ENCODE data around the gene HMG20B.

Gene HMG20B

DNA sequence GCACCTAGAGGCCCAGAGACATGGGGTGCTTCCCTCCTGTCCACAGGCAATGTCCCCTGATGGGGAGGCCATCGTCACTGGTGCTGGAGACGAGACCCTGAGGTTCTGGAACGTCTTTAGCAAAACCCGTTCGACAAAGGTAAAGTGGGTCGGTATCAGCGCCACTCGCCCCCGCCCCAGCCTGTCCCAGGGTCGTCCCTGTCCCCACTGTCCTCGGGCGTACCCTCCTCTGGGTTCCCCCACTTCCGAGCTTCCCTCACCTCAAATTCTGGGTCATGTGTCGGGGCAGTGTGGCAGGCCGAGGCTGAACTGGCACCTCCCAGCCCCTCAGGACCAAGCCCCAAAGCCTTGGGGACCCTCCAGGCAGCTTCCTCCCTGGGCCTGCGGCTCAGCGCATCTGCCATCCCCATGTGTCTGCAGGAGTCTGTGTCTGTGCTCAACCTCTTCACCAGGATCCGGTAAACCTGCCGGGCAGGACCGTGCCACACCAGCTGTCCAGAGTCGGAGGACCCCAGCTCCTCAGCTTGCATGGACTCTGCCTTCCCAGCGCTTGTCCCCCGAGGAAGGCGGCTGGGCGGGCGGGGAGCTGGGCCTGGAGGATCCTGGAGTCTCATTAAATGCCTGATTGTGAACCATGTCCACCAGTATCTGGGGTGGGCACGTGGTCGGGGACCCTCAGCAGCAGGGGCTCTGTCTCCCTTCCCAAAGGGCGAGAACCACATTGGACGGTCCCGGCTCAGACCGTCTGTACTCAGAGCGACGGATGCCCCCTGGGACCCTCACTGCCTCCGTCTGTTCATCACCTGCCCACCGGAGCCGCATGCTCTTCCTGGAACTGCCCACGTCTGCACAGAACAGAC, 38.1 kb upstream of the HMG20B start:
- no peak for ATAC-seq
- H3K27ac Mint-ChIP-seq, result no peak overlapping the region
- H3K9me3 Mint-ChIP-seq, result no peaks in the 10 kb centered on the region
- peaks cover 56% of the 10 kb centered on the region for H3K36me3 Mint-ChIP-seq
- H3K4me3 Mint-ChIP-seq, result no peak overlapping the region
- H3K4me1 Mint-ChIP-seq, result no peaks in the 10 kb centered on the region
- H3K27me3 Mint-ChIP-seq, result no peaks in the 10 kb centered on the region

DNA sequence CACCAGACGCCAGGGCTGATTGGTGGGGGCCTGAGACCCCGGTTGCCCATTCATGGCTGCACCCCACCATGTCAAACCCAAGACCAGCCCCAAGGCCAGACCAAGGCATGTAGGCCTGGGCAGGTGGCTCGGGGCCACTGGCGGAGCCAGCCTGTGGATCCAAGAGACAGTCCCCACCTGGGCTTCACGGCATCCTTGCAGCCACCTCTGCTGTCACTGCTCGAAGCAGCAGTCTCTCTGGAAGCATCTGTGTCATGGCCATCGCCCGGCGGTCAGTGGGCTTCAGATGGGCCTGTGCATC, 37.6 kb upstream of the HMG20B start:
- Mint-ChIP-seq H3K4me1 (no peaks in the 10 kb centered on the region), H3K9me3 (no peaks in the 10 kb centered on the region), H3K27me3 (no peaks in the 10 kb centered on the region), H3K36me3 (peaks cover 59% of the 10 kb centered on the region), H3K27ac (no peak overlapping the region), H3K4me3 (no peak overlapping the region)
- no peak for ATAC-seq

DNA sequence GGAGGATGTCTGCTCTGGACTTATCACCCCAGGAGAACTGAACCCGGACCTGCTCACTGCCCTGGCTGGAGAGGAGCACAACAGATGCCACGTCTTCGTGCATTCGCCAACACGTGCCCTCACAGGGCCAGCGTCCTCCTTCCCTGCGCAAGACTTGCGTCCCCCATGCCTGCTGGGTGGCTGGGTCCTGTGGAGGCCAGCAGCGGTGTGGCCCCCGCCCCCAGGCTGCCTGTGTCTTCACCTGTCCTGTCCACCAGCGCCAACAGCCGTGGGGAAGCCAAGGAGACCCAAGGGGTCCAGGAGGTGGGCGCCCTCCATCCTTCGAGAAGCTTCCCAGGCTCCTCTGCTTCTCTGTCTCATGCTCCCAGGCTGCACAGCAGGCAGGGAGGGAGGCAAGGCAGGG, 37.2 kb upstream of the HMG20B start:
- Mint-ChIP-seq H3K36me3 (peaks cover 59% of the 10 kb centered on the region), H3K4me1 (no peaks in the 10 kb centered on the region), H3K9me3 (no peaks in the 10 kb centered on the region), H3K27ac (no peak overlapping the region), H3K4me3 (no peak overlapping the region), H3K27me3 (no peaks in the 10 kb centered on the region)
- no peak for ATAC-seq

- no peaks in the 10 kb centered on the region for H3K27me3 Mint-ChIP-seq
- H3K4me3 Mint-ChIP-seq, result no peak overlapping the region
- H3K4me1 Mint-ChIP-seq, result no peaks in the 10 kb centered on the region
- peaks cover 59% of the 10 kb centered on the region for H3K36me3 Mint-ChIP-seq
- ATAC-seq, result no peak
- H3K9me3 Mint-ChIP-seq, result no peaks in the 10 kb centered on the region
- no peak overlapping the region for H3K27ac Mint-ChIP-seq
Observed at GRCh38 chr19:3535981-3536380, 36.8 kb upstream of the HMG20B start.

GRCh38 chr19:3536429-3537100, 36.2 kb upstream of the HMG20B start:
- Mint-ChIP-seq H3K36me3 (peaks cover 59% of the 10 kb centered on the region), H3K27me3 (no peaks in the 10 kb centered on the region), H3K27ac (peak overlapping the region; percentile 28), H3K4me3 (no peak overlapping the region), H3K9me3 (no peaks in the 10 kb centered on the region), H3K4me1 (no peaks in the 10 kb centered on the region)
- no peak for ATAC-seq

DNA sequence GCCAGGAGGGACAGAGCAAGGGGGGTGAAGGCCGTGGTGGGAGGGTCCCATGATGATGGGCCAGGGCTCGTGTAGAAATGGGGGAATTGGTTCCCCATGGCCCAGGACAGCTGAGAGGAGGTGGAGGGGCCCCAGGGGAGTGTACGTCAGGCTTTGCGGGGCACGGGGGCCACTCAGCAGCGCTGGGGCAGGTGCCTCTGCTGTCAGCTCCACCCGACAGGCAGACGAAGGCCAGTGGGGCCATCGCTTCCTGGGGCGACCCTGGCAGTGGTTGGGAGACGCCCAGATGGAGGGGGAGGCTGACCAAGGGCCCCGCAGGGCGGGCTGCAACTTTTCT, 35.7 kb upstream of the HMG20B start:
- Mint-ChIP-seq H3K36me3 (peaks cover 59% of the 10 kb centered on the region), H3K27ac (peak overlapping the region; percentile 28), H3K27me3 (no peaks in the 10 kb centered on the region), H3K4me1 (no peaks in the 10 kb centered on the region), H3K4me3 (peak overlapping the region; percentile 19), H3K9me3 (no peaks in the 10 kb centered on the region)
- ATAC-seq, result no peak

- no peaks in the 10 kb centered on the region for H3K9me3 Mint-ChIP-seq
Observed at GRCh38 chr19:3537438-3538240, 35.1 kb upstream of the HMG20B start.

GRCh38 chr19:3538258-3538929, 34.4 kb upstream of the HMG20B start:
- Mint-ChIP-seq H3K27ac (peak overlapping the region; percentile 28), H3K9me3 (no peaks in the 10 kb centered on the region), H3K36me3 (peaks cover 51% of the 10 kb centered on the region), H3K4me1 (no peaks in the 10 kb centered on the region), H3K27me3 (no peaks in the 10 kb centered on the region), H3K4me3 (peak overlapping the region; percentile 23)
- no peak for ATAC-seq

More at GRCh38 chr19:3537438-3538240, 35.1 kb upstream of the HMG20B start:
- H3K4me1 Mint-ChIP-seq, result no peaks in the 10 kb centered on the region
- no peaks in the 10 kb centered on the region for H3K27me3 Mint-ChIP-seq
- H3K27ac Mint-ChIP-seq, result peak overlapping the region; percentile 28
- peaks cover 55% of the 10 kb centered on the region for H3K36me3 Mint-ChIP-seq
- peak; percentile 35 for ATAC-seq
- peak overlapping the region; percentile 19 for H3K4me3 Mint-ChIP-seq

GRCh38 chr19:3538965-3539755, 33.6 kb upstream of the HMG20B start, which contains the start of gene TEKTIP1:
TEKTIP1 (plus strand) TSS chr19:3539174; CDS start chr19:3539178, 4 bp downstream.
- H3K4me3 Mint-ChIP-seq, result peak within 1 kb of the TSS; percentile 23
- H3K4me1 Mint-ChIP-seq, result no peaks in the 10 kb centered on the region
- no peaks in the 10 kb centered on the region for H3K27me3 Mint-ChIP-seq
- H3K9me3 Mint-ChIP-seq, result no peaks in the 10 kb centered on the region
- H3K27ac Mint-ChIP-seq, result peak within 1 kb of the TSS; percentile 28
- H3K36me3 Mint-ChIP-seq, result peaks cover 46% of the 10 kb centered on the region
- no peak for ATAC-seq

- peaks cover under 1% of the 10 kb centered on the region for H3K4me1 Mint-ChIP-seq
- no peak overlapping the region for H3K4me3 Mint-ChIP-seq
- no peak for ATAC-seq
- H3K27ac Mint-ChIP-seq, result no peak overlapping the region
- no peaks in the 10 kb centered on the region for H3K9me3 Mint-ChIP-seq
- peaks cover 41% of the 10 kb centered on the region for H3K36me3 Mint-ChIP-seq
- H3K27me3 Mint-ChIP-seq, result no peaks in the 10 kb centered on the region
Observed at GRCh38 chr19:3539756-3540118, 33.0 kb upstream of the HMG20B start.

DNA sequence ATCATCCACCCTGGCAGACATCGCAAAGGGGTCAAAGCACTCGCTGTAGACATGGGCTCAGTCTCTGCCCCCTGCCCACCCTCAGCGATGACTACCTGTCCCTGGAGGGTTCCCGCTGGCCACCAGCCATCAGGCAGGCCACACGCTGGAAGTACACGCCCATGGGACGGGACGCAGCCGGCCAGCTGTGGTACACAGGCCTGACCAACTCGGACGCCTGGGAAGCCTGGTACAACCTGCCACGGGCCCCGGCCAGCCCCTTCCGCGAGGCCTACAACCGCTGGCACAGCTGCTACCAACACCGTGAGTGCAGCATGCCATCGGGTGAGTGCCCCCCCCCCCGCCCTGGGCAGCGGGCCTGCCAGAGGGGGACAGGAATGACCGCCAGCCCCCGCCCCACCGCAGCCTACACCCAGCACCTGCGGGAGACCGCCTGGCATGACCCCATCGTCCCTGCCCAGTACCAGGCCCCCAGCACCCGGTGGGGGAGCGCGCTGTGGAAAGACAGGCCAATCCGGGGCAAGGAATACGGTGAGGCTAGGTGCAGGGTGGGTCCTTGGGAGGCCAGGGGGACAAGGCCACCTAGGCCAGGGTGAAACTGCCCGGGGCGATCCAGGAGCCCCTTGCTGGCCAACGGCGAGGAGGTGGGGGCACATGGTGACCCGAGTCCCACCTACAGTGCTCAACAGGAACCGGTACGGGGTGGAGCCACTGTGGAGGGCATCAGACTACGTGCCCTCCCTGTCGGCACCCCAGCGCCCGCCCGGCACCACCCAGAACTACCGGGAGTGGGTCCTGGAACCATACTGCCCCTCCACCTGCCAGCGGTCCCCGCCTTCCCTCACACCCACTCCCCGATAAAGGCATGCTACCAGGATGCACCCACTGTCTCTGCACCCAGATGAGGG, 29.3 kb upstream of the HMG20B start:
- Mint-ChIP-seq H3K36me3 (peaks cover 30% of the 10 kb centered on the region), H3K27ac (no peak overlapping the region), H3K4me1 (peaks cover 15% of the 10 kb centered on the region), H3K27me3 (no peaks in the 10 kb centered on the region), H3K9me3 (no peaks in the 10 kb centered on the region), H3K4me3 (no peak overlapping the region)
- ATAC-seq, result no peak

- ATAC-seq, result no peak
- no peaks in the 10 kb centered on the region for H3K27me3 Mint-ChIP-seq
- peaks cover 20% of the 10 kb centered on the region for H3K4me1 Mint-ChIP-seq
- no peak overlapping the region for H3K4me3 Mint-ChIP-seq
- H3K9me3 Mint-ChIP-seq, result no peaks in the 10 kb centered on the region
- no peak overlapping the region for H3K27ac Mint-ChIP-seq
- peaks cover 28% of the 10 kb centered on the region for H3K36me3 Mint-ChIP-seq
Observed at GRCh38 chr19:3544058-3544376, 28.7 kb upstream of the HMG20B start.

DNA sequence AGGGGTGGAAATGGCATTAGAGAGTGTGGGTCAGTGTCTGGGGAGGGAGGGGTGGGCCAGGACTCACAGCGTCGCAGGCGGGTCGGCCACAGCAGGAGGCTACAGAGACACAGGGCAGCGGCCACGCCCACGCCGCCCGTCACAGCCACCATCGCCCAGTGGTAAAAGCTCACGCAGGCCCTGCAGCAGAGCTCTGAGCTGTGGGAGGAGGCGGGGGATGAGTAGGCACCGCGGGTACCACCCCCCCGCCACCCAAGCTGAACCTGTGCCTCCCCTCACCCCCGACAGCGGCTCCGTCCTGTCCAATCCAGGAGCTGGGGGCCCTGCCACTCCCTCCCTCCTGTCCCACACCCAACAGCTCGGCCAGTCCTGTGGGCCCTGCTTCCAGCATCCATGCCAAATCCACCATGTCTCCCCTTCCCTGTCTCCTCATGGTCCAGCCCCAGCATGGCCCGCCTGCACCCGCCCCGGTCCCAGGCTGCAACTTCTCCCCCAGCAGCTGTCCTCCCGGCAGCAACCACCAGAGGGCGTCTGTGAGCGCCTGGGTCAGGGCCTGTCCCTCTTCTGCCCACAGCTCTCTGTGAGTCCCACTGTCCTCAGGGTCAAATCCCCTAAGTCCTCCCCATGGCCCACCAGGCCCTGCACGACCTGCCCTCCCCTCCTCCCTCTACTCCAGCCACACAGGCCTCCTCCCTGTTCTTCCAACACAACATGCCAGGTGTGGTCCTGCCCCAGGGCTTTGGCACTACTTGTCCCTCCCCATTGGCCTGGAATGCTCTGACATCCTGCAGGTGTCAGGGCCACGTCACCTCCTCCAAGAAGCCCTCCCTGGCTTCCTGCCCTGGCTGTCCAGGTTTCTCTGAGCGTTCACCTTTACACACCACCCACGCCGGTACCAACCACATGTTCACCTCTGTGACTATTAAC, 27.7 kb upstream of the HMG20B start:
- ATAC-seq, result peak; percentile 72
- no peak overlapping the region for H3K4me3 Mint-ChIP-seq
- H3K27ac Mint-ChIP-seq, result peak overlapping the region; percentile 66

More for the DNA sequence above, 27.7 kb upstream of the HMG20B start:
- Mint-ChIP-seq H3K9me3 (no peaks in the 10 kb centered on the region), H3K36me3 (peaks cover 20% of the 10 kb centered on the region), H3K4me1 (peaks cover 23% of the 10 kb centered on the region), H3K27me3 (no peaks in the 10 kb centered on the region)

Measured in stimulated activated memory B cell treated with anti-CD40 and anti-IgM and Interleukin-4, amounts not matched to agents 10 μg/mL and 1 μg/mL and 100 μg/mL, for 72 hours (primary cell).